HCT116 (cell line): ENCODE data around the gene MLC1. TPM values are rescaled to one million over a fixed set of nuclear protein-coding genes. Genes with fewer than 3 reads are reported as not detected.

Source experiments
- ATAC-seq: fragments of 200-7000 bp; cut with Tn5 transposase; 2 replicates; pipeline ENCODE4 v1.9.1; 2020; ENCODE audit warnings: mild to moderate bottlenecking, moderate library complexity
- BruUV-seq: library from RNA; stranded (reverse); fragments of 400-500 nt; replicated peaks from 2 replicates; lab custom pipeline; 2021; lab: Mats Ljungman, UMichigan
- CTCF ChIA-PET: fragments of 300-600 bp; sonication (Branson Sonifier 250); formaldehyde crosslinking; loops from one replicate; lab custom pipeline; 2021; ENCODE audit warnings: antibody characterized with exemption; lab: Charles Lee
- POLR2A ChIA-PET: fragments of 300-600, 350-600 bp; sonication (Branson Sonifier 250); formaldehyde crosslinking; loops from one replicate; lab custom pipeline; 2021; ENCODE audit warnings: antibody characterized with exemption; lab: Charles Lee
- RAD21 ChIA-PET, 2 experiments: fragments of 300-600 bp; sonication (Branson Sonifier 250); formaldehyde crosslinking; loops; one replicate each; lab custom pipeline; 2023; ENCODE audit warnings: low total read pairs in 2 of 2; ENCODE audit not compliant: uncharacterized antibody in 2 of 2, unreplicated experiment in 2 of 2, low non-redundant PET in 1 of 2; lab: Charles Lee
- DNase-seq: peaks from one replicate; pipeline ENCODE4 v3.0.0-alpha.2; 2010; ENCODE audit warnings: low read depth, low spot score
- H2AFZ ChIP-seq: fragments of 200-600 bp; shearing (Covaris generic), sonication (generic); 2 replicates; pipeline ENCODE4 v1.6.1; 2017; ENCODE audit warnings: low read depth, mixed run types, mixed read lengths, antibody characterized with exemption, low read length; ENCODE audit not compliant: poor library complexity, severe bottlenecking
- H3K27ac ChIP-seq: 2 replicates; pipeline ENCODE4 v1.5.1; 2012; ENCODE audit warnings: low read depth, low read length
- H3K27me3 ChIP-seq: fragments of 200-600 bp; sonication (generic); 2 replicates; pipeline ENCODE4 v1.6.1; 2016; ENCODE audit warnings: mixed run types, low read length, mixed read lengths; ENCODE audit not compliant: insufficient read depth
- H3K36me3 ChIP-seq, 2 experiments: fragments of 200-500 bp in 1 of 2; fragments of 200-600 bp in 1 of 2; sonication (Bioruptor generic) in 1 of 2; sonication (generic) in 1 of 2; 2 replicates each; pipeline versions ENCODE4 v1.5.1 to v1.6.1; 2014 to 2016; ENCODE audit warnings: low read length in 2 of 2, inconsistent platforms in 1 of 2, mixed read lengths in 1 of 2, mixed run types in 1 of 2; ENCODE audit not compliant: insufficient read depth in 2 of 2, control insufficient read depth in 1 of 2
- H3K4me1 ChIP-seq, 2 experiments: fragments of 200-600 bp in 1 of 2; sonication (generic) in 1 of 2; 2 replicates each; pipeline versions ENCODE4 v1.5.1 to v1.6.1; 2012 to 2017; ENCODE audit warnings: low read length in 2 of 2, inconsistent platforms in 1 of 2, mild to moderate bottlenecking in 1 of 2, mixed read lengths in 1 of 2, mixed run types in 1 of 2, moderate library complexity in 1 of 2; ENCODE audit not compliant: insufficient read depth in 2 of 2, control insufficient read depth in 1 of 2
- H3K4me2 ChIP-seq: fragments of 200-600 bp; sonication (generic); 2 replicates; pipeline ENCODE4 v1.6.1; 2017; ENCODE audit warnings: mixed run types, low read length, mixed read lengths
- H3K4me3 ChIP-seq, 2 experiments: fragments of 200-600 bp in 1 of 2; sonication (generic) in 1 of 2; replicated peaks in 1 of 2; 2 replicates each; pipeline ENCODE4 v1.5.1; 2011 to 2016; ENCODE audit warnings: low read length in 2 of 2, control low read depth in 1 of 2, low read depth in 1 of 2, mild to moderate bottlenecking in 1 of 2, mixed read lengths in 1 of 2, mixed run types in 1 of 2
- H3K79me2 ChIP-seq: fragments of 200-600 bp; sonication (generic); 2 replicates; pipeline ENCODE4 v1.6.1; 2017; ENCODE audit warnings: mild to moderate bottlenecking, mixed run types, low read length, moderate library complexity, mixed read lengths; ENCODE audit not compliant: insufficient read depth
- H3K9ac ChIP-seq: fragments of 200-600 bp; sonication (generic); 2 replicates; pipeline ENCODE4 v1.6.1; 2016; ENCODE audit warnings: low read length, mixed read lengths
- H3K9me2 ChIP-seq: fragments of 200-600 bp; sonication (generic), shearing (Covaris generic); 2 replicates; pipeline ENCODE4 v1.6.1; 2017; ENCODE audit warnings: mixed run types, mild to moderate bottlenecking, moderate library complexity; ENCODE audit not compliant: insufficient read depth
- H3K9me3 ChIP-seq, 2 experiments: fragments of 200-500 bp in 1 of 2; fragments of 200-600 bp in 1 of 2; sonication (Bioruptor generic) in 1 of 2; sonication (generic) in 1 of 2; 2 replicates each; pipeline ENCODE4 v1.6.1; 2014 to 2017; ENCODE audit warnings: low read length in 2 of 2, mixed read lengths in 2 of 2, inconsistent platforms in 1 of 2, low read depth in 1 of 2, mild to moderate bottlenecking in 1 of 2, mixed run types in 1 of 2, moderate library complexity in 1 of 2; ENCODE audit not compliant: control insufficient read depth in 1 of 2, insufficient read depth in 1 of 2
- H4K20me1 ChIP-seq: fragments of 200-600 bp; sonication (generic), shearing (Covaris generic); 2 replicates; pipeline ENCODE4 v1.6.1; 2017; ENCODE audit warnings: mixed run types, mild to moderate bottlenecking, moderate library complexity; ENCODE audit not compliant: insufficient read depth
- CBX3 ChIP-seq: IDR thresholded peaks from 2 replicates; pipeline ENCODE4 v1.6.1; 2012; ENCODE audit warnings: low read depth
- CEBPB ChIP-seq: IDR thresholded peaks from 2 replicates; pipeline ENCODE4 v1.6.1; 2012; ENCODE audit warnings: low read depth
- EZH2 ChIP-seq: fragments of 200-600 bp; sonication (generic); IDR thresholded peaks from 2 replicates; pipeline ENCODE4 v1.6.1; 2017; ENCODE audit warnings: antibody characterized with exemption, mixed run types
- EZH2phosphoT487 ChIP-seq: fragments of 200-600 bp; IDR thresholded peaks from 2 replicates; pipeline ENCODE4 v1.6.1; 2018; ENCODE audit warnings: antibody characterized with exemption, borderline replicate concordance
- FOSL1 ChIP-seq: IDR thresholded peaks from 2 replicates; pipeline ENCODE4 v1.6.1; 2012; ENCODE audit warnings: low read depth
- JUND ChIP-seq: IDR thresholded peaks from 2 replicates; pipeline ENCODE4 v1.6.1; 2012
- POLR2A ChIP-seq: IDR thresholded peaks from 2 replicates; pipeline ENCODE4 v1.7.0; 2011; ENCODE audit warnings: borderline replicate concordance; ENCODE audit not compliant: insufficient read depth, insufficient read length; ENCODE audit errors: extremely low read depth
- POLR2AphosphoS5 ChIP-seq: IDR thresholded peaks from 2 replicates; pipeline ENCODE4 v1.6.1; 2011; ENCODE audit warnings: mild to moderate bottlenecking, low read depth, low read length, moderate library complexity
- SIN3A ChIP-seq: IDR thresholded peaks from 2 replicates; pipeline ENCODE4 v1.6.1; 2012; ENCODE audit warnings: low read depth
- SP1 ChIP-seq: IDR thresholded peaks from 2 replicates; pipeline ENCODE4 v1.6.1; 2012; ENCODE audit warnings: low read depth
- SRF ChIP-seq: IDR thresholded peaks from 2 replicates; pipeline ENCODE4 v1.6.1; 2012; ENCODE audit warnings: low read depth
- ZNF274 ChIP-seq: fragments of 200-500 bp; sonication (Bioruptor generic); IDR thresholded peaks from 2 replicates; pipeline ENCODE4 v1.6.1; 2014; ENCODE audit warnings: mild to moderate bottlenecking, low read depth, low read length, inconsistent platforms
- intact Hi-C: fragments of 100-400 bp; cut with micrococcal nuclease; formaldehyde crosslinking; loops from 2 replicates; pipeline ENCODE4 v1.10.0; 2022
- total RNA-seq: library from RNA; stranded (reverse); gene quantifications from one replicate; pipeline ENCODE4 v1.2.1, GENCODE V29; 2021; ENCODE audit not compliant: unreplicated experiment
- TF ChIP-seq, protein P1 (sequence below): IDR thresholded peaks from 2 replicates; pipeline ENCODE4 v1.6.1; 2012
- TF ChIP-seq, protein P2 (sequence below): IDR thresholded peaks from 2 replicates; pipeline ENCODE4 v1.6.1; 2011; ENCODE audit warnings: mild to moderate bottlenecking, low read length, moderate library complexity; ENCODE audit not compliant: insufficient replicate concordance; ENCODE audit errors: extremely low read depth
- TF ChIP-seq, protein P3 (sequence below): IDR thresholded peaks from 2 replicates; pipeline ENCODE4 v1.6.1; 2012; ENCODE audit warnings: low read depth

Gene MLC1
- total RNA-seq, 1 experiment from 2014 or later, result not detected

DNA sequence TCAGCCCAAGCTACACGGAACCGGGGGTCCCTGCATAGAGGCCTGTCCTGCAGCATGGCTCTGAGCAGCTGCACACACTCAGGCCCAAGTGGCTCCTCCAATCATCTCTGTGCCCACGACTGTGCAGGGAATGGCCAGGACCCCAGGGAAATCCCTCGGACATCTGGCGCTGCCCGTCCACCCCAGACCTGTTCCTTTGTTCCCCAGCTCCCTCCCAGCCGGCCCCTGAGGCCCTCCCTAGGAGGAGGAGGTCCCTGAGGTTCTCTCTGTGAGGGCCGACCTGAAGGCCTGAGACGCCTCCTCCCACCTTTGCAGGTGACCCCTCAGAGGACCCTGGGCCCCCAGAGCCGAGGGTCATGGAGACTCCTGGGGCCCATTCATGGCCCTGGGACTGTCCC lies 1.1 kb downstream of the MLC1 start:
- no peak for TF ChIP-seq POLR2A
- TF ChIP-seq, protein P1, sequence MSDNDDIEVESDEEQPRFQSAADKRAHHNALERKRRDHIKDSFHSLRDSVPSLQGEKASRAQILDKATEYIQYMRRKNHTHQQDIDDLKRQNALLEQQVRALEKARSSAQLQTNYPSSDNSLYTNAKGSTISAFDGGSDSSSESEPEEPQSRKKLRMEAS, result no peak
- no peak for TF ChIP-seq CEBPB
- no peak for TF ChIP-seq SRF
- no peak for TF ChIP-seq SP1
- TF ChIP-seq FOSL1, result no peak
- no peak for TF ChIP-seq EZH2
- no peak for TF ChIP-seq CBX3
- TF ChIP-seq, protein P2, sequence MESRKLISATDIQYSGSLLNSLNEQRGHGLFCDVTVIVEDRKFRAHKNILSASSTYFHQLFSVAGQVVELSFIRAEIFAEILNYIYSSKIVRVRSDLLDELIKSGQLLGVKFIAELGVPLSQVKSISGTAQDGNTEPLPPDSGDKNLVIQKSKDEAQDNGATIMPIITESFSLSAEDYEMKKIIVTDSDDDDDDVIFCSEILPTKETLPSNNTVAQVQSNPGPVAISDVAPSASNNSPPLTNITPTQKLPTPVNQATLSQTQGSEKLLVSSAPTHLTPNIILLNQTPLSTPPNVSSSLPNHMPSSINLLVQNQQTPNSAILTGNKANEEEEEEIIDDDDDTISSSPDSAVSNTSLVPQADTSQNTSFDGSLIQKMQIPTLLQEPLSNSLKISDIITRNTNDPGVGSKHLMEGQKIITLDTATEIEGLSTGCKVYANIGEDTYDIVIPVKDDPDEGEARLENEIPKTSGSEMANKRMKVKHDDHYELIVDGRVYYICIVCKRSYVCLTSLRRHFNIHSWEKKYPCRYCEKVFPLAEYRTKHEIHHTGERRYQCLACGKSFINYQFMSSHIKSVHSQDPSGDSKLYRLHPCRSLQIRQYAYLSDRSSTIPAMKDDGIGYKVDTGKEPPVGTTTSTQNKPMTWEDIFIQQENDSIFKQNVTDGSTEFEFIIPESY, result no peak
- TF ChIP-seq EZH2phosphoT487, result no peak
- TF ChIP-seq, protein P3, sequence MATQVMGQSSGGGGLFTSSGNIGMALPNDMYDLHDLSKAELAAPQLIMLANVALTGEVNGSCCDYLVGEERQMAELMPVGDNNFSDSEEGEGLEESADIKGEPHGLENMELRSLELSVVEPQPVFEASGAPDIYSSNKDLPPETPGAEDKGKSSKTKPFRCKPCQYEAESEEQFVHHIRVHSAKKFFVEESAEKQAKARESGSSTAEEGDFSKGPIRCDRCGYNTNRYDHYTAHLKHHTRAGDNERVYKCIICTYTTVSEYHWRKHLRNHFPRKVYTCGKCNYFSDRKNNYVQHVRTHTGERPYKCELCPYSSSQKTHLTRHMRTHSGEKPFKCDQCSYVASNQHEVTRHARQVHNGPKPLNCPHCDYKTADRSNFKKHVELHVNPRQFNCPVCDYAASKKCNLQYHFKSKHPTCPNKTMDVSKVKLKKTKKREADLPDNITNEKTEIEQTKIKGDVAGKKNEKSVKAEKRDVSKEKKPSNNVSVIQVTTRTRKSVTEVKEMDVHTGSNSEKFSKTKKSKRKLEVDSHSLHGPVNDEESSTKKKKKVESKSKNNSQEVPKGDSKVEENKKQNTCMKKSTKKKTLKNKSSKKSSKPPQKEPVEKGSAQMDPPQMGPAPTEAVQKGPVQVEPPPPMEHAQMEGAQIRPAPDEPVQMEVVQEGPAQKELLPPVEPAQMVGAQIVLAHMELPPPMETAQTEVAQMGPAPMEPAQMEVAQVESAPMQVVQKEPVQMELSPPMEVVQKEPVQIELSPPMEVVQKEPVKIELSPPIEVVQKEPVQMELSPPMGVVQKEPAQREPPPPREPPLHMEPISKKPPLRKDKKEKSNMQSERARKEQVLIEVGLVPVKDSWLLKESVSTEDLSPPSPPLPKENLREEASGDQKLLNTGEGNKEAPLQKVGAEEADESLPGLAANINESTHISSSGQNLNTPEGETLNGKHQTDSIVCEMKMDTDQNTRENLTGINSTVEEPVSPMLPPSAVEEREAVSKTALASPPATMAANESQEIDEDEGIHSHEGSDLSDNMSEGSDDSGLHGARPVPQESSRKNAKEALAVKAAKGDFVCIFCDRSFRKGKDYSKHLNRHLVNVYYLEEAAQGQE, result no peak
- no peak for TF ChIP-seq JUND
- no peak for TF ChIP-seq SIN3A
- no peak for TF ChIP-seq ZNF274
- TF ChIP-seq POLR2AphosphoS5, result no peak
- H3K79me2 ChIP-seq, result no peaks in the 10 kb centered on the region
- no peak overlapping the region for H3K4me2 ChIP-seq
- H3K9me3 ChIP-seq, result peaks cover 0 to 3% of the 10 kb centered on the region in 2 experiments; a peak in 1 of 4 replicates
- no peak overlapping the region for H3K27ac ChIP-seq
- H3K36me3 ChIP-seq, result no peaks in the 10 kb centered on the region
- H3K4me3 ChIP-seq, result no peak overlapping the region
- no peaks in the 10 kb centered on the region for H3K9me2 ChIP-seq
- no peaks in the 10 kb centered on the region for H3K27me3 ChIP-seq
- ChIA-PET POLR2A (no interaction called here), CTCF (no interaction called here), RAD21 (no interaction called here)
- intact Hi-C loops, result no loop called here
- no peak overlapping the region for H3K9ac ChIP-seq
- no peaks in the 10 kb centered on the region for H4K20me1 ChIP-seq
- no TSS peak for BruUV-seq
- DNase-seq (no peak), ATAC-seq (no peak)
- no peak overlapping the region for H2AFZ ChIP-seq
- H3K4me1 ChIP-seq, result peaks cover 0 to 10% of the 10 kb centered on the region in 2 experiments; a peak in 3 of 4 replicates
